CD4-positive, alpha-beta T cell (primary cell): Measurements from ENCODE around the gene PTPRN2. TPM values are rescaled to one million over a fixed set of nuclear protein-coding genes. Genes with fewer than 3 reads are reported as not detected.

Source experiments
- ATAC-seq: fragments of 200-7000 bp; cut with Tn5 transposase; one replicate; pipeline ENCODE4 v1.10.0; 2022; ENCODE audit warnings: mild to moderate bottlenecking; ENCODE audit not compliant: poor library complexity
- CTCF ChIA-PET: fragments of 350-600 bp; sonication (Branson Sonifier 250); formaldehyde crosslinking; loops from one replicate; lab custom pipeline; 2021; ENCODE audit warnings: antibody characterized with exemption, inconsistent platforms; lab: Charles Lee
- POLR2A ChIA-PET: fragments of 350-600 bp; sonication (Branson Sonifier 250); formaldehyde crosslinking; loops from one replicate; lab custom pipeline; 2021; ENCODE audit warnings: antibody characterized with exemption, inconsistent platforms; lab: Charles Lee
- DNase-seq, 14 experiments: peaks; one replicate each; pipeline ENCODE4 v3.0.0-alpha.2; 2013 to 2020; ENCODE audit warnings: mixed read lengths in 2 of 14
- H3K27ac ChIP-seq, 2 donors: one replicate each; pipeline versions ENCODE4 v1.5.1 to v1.7.0; 2013; ENCODE audit warnings: low read length in 2 of 2, low read depth in 1 of 2, mild to moderate bottlenecking in 1 of 2
- H3K27me3 ChIP-seq, 2 experiments: 1 replicate in 1 of 2; 2 replicates in 1 of 2; pipeline versions ENCODE4 v1.6.1 to v1.7.0; 2013; ENCODE audit warnings: low read length in 2 of 2, control low read depth in 1 of 2, mild to moderate bottlenecking in 1 of 2, moderate library complexity in 1 of 2; ENCODE audit not compliant: insufficient read depth in 2 of 2, control insufficient read depth in 1 of 2
- H3K36me3 ChIP-seq: one replicate; pipeline ENCODE4 v1.6.1; 2013; ENCODE audit warnings: low read length, control low read depth; ENCODE audit not compliant: insufficient read depth
- H3K4me1 ChIP-seq: one replicate; pipeline ENCODE4 v1.6.1; 2013; ENCODE audit warnings: low read length, control low read depth; ENCODE audit not compliant: insufficient read depth
- H3K4me3 ChIP-seq: one replicate; pipeline ENCODE4 v1.5.1; 2013; ENCODE audit warnings: mild to moderate bottlenecking, low read length, moderate library complexity
- H3K9me3 ChIP-seq, 2 experiments: 1 replicate in 1 of 2; 2 replicates in 1 of 2; pipeline versions ENCODE4 v1.6.1 to v1.7.0; 2013; ENCODE audit warnings: low read length in 2 of 2, mild to moderate bottlenecking in 2 of 2, control low read depth in 1 of 2, moderate library complexity in 1 of 2; ENCODE audit not compliant: control insufficient read depth in 1 of 2, insufficient read depth in 1 of 2
- H3K27ac Mint-ChIP-seq: one replicate; pipeline ENCODE4 v1.8.0; 2020; ENCODE audit warnings: mixed read lengths
- H3K27me3 Mint-ChIP-seq: one replicate; pipeline ENCODE4 v1.8.0; 2021; ENCODE audit warnings: mixed read lengths
- H3K36me3 Mint-ChIP-seq: one replicate; pipeline ENCODE4 v1.8.0; 2021; ENCODE audit warnings: low read depth, mixed read lengths
- H3K4me1 Mint-ChIP-seq: one replicate; pipeline ENCODE4 v1.8.0; 2021; ENCODE audit warnings: low read depth, mixed read lengths
- H3K4me3 Mint-ChIP-seq: one replicate; pipeline ENCODE4 v1.8.0; 2020; ENCODE audit warnings: mild to moderate bottlenecking, mixed read lengths
- H3K9me3 Mint-ChIP-seq: one replicate; pipeline ENCODE4 v1.8.0; 2020; ENCODE audit warnings: mixed read lengths
- CTCF ChIP-seq: fragments of 200-600 bp; IDR thresholded peaks from one replicate; pipeline ENCODE4 v1.8.0; 2022; ENCODE audit warnings: antibody characterized with exemption, mild to moderate bottlenecking
- intact Hi-C, 2 experiments: fragments of 100-400 bp; cut with DNase I in 1 of 2; cut with micrococcal nuclease in 1 of 2; formaldehyde crosslinking; loops; one replicate each; pipeline versions ENCODE4 v1.15.1 to v1.9.0; 2023 to 2025; cut with DNase I, micrococcal nuclease
- total RNA-seq, 174 experiments: library from RNA in 2 of 174; stranded (reverse) in 2 of 174; gene quantifications; one replicate each; pipeline ENCODE4 v1.2.3 and lab custom pipeline; 2021 to 2026

The PTPRN2 gene
- total RNA-seq, 2 experiments from 2014 or later: 0.34 to 0.44 TPM

DNA sequence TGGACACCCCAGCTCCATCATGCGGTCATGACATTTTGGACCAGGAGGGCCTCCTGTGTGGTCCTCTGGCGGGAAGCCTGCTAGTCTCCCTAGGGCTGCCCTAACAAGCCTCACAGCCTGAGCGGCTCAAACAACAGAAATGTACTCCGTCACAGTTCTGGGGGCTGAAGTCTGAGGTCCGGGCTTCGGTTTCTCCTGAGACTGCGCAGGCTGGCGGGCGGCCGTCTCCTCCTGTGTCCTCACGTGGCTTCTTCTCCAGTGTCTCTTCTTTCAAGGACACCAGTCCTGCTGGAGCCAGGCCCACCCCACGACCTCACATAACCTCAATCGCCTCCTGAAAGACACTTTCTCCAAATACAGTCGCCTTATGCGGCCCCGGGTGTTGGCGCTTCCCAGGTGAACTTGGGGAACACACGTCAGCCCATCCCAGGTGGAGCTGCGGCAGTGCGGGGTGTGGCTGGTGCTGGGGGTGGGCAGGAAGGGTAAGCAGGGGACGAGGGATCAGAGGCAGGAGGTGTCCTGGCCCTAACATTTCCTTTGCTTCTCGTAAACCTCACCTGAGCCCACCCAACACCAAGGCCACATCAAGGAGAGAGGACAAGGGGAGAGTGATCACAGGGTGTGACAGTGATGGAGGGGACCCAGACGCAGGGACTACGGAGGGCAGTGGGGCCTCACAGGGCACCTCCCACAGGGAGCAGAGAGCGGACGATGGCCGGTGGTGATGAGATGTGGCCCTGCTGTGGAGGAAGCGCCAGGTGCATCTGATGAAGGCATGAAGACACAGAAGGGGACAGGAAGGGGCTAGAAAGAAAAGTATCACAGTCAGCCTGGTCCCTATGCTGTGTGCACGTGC lies 580.6 kb downstream of the PTPRN2 start:
- TF ChIP-seq CTCF: no peak
- H3K27ac ChIP-seq: no peak overlapping the region
- intact Hi-C loops: no loop called here

DNA sequence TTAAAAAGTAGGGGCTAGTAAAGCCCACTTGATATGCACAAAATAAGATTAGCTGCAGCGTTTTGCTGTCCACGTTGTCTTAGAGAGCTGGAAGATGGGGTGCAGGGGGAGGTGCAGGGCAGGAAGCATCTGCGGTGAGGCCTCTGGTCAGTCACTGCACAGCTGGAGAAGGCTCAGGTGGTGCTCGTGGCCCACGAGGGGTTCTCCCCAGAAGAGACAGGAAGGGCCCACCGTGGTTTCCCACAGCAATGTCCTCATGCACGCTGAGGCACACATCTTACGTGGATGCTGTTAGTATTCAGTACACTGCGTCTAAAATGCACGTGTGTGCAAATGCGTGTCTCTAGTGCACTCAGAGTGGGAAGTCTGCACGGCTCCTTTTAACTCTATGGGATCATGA lies 582.1 kb downstream of the PTPRN2 start:
- H3K4me1 ChIP-seq: no peaks in the 10 kb centered on the region
- H3K27me3 Mint-ChIP-seq: no peaks in the 10 kb centered on the region
- H3K4me1 Mint-ChIP-seq: no peaks in the 10 kb centered on the region
- H3K27ac Mint-ChIP-seq: no peak overlapping the region
- intact Hi-C loops: no loop called here
- H3K27ac ChIP-seq: no peak overlapping the region
- H3K4me3 ChIP-seq: no peak overlapping the region
- CTCF ChIA-PET: no interaction called here
- ATAC-seq (no peak), DNase-seq (no peak)
- no peaks in the 10 kb centered on the region for H3K36me3 Mint-ChIP-seq
- H3K9me3 Mint-ChIP-seq: no peaks in the 10 kb centered on the region
- H3K27me3 ChIP-seq: no peaks in the 10 kb centered on the region
- H3K36me3 ChIP-seq: no peaks in the 10 kb centered on the region
- no peak for TF ChIP-seq CTCF
- no peak overlapping the region for H3K4me3 Mint-ChIP-seq
- peaks cover 0 to 4% of the 10 kb centered on the region in 2 experiments for H3K9me3 ChIP-seq
- POLR2A ChIA-PET: no interaction called here

More for the DNA sequence above, 580.6 kb downstream of the PTPRN2 start:
- H3K27ac Mint-ChIP-seq: no peak overlapping the region
- DNase-seq: no peak
- H3K4me1 ChIP-seq: peaks cover 5% of the 10 kb centered on the region
- no peaks in the 10 kb centered on the region for H3K27me3 ChIP-seq
- H3K4me3 ChIP-seq: no peak overlapping the region
- H3K27me3 Mint-ChIP-seq: no peaks in the 10 kb centered on the region
- no peak for ATAC-seq
- CTCF ChIA-PET: no interaction called here
- no peaks in the 10 kb centered on the region for H3K9me3 Mint-ChIP-seq
- H3K4me3 Mint-ChIP-seq: no peak overlapping the region
- H3K36me3 ChIP-seq: no peaks in the 10 kb centered on the region
- no peaks in the 10 kb centered on the region for H3K36me3 Mint-ChIP-seq
- peaks cover 0 to 4% of the 10 kb centered on the region in 2 experiments for H3K9me3 ChIP-seq
- POLR2A ChIA-PET: no interaction called here
- peaks cover 11% of the 10 kb centered on the region for H3K4me1 Mint-ChIP-seq

DNA sequence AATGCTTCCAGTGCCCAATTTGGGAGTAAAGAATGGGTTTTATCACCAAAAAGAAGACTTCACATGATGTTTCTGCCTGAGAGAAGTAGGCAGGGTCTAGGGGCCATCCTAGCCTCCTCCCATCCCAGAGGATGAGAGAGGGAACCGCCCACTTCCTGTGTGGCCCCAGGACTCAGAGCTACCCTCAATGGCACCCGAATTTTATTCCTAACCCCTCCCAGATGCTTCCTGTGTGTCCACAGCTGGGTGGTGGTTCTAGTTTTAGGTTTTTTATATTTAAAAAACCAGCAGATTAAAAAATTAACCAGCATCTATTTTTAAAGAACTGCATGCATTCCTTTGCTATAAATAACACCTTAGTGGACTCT lies 583.5 kb downstream of the PTPRN2 start:
- H3K4me1 ChIP-seq: no peaks in the 10 kb centered on the region
- TF ChIP-seq CTCF: no peak
- ATAC-seq (no peak), DNase-seq (no peak)
- ChIA-PET CTCF (no interaction called here), POLR2A (no interaction called here)
- no peak overlapping the region for H3K4me3 ChIP-seq
- H3K27me3 ChIP-seq: no peaks in the 10 kb centered on the region
- H3K9me3 ChIP-seq: peaks cover 0 to 4% of the 10 kb centered on the region in 2 experiments
- Mint-ChIP-seq H3K36me3 (no peaks in the 10 kb centered on the region), H3K27ac (no peak overlapping the region), H3K4me3 (no peak overlapping the region), H3K9me3 (no peaks in the 10 kb centered on the region), H3K4me1 (no peaks in the 10 kb centered on the region), H3K27me3 (no peaks in the 10 kb centered on the region)
- intact Hi-C loops: no loop called here
- H3K36me3 ChIP-seq: no peaks in the 10 kb centered on the region
- H3K27ac ChIP-seq: no peak overlapping the region
